ENCODE data around the gene RBM19.

DNA sequence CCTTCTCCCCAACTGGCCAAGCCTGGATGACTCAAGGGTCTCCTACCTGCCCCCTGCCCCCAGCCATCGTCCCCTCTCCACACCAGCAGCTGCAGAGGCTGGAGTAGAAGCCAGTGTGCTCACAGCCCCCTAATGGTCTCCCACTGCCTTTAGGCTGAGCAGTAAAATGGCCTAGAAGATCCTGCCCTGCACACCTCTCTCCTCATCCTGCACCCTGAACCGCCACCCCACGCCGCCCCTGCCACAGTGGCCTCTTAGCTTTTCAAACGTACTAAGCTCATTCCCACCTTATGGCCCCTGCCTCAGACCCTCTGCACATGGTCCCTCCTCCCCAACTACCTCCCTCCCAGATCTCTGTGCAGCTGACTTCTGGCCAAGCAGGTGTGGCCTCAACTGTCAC, 46.3 kb downstream of the RBM19 start:
- TF ChIP-seq, protein P1, sequence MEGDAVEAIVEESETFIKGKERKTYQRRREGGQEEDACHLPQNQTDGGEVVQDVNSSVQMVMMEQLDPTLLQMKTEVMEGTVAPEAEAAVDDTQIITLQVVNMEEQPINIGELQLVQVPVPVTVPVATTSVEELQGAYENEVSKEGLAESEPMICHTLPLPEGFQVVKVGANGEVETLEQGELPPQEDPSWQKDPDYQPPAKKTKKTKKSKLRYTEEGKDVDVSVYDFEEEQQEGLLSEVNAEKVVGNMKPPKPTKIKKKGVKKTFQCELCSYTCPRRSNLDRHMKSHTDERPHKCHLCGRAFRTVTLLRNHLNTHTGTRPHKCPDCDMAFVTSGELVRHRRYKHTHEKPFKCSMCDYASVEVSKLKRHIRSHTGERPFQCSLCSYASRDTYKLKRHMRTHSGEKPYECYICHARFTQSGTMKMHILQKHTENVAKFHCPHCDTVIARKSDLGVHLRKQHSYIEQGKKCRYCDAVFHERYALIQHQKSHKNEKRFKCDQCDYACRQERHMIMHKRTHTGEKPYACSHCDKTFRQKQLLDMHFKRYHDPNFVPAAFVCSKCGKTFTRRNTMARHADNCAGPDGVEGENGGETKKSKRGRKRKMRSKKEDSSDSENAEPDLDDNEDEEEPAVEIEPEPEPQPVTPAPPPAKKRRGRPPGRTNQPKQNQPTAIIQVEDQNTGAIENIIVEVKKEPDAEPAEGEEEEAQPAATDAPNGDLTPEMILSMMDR (IDR thresholded peaks at IDR 0.05; ENCODE audit: insufficient read depth, low read length), result no peak
- TF ChIP-seq REST (IDR thresholded peaks at IDR 0.05; ENCODE audit: insufficient replicate concordance, low read depth) (no peak), SPI1 (IDR thresholded peaks at IDR 0.05; ENCODE audit: borderline replicate concordance, low read depth) (no peak), POLR2AphosphoS5 (IDR thresholded peaks at IDR 0.05; ENCODE audit: low read depth) (no peak), GABPA (IDR thresholded peaks at IDR 0.05; ENCODE audit: low read depth) (no peak)

Measured in HL-60 (cell line).